Neural progenitor cell (in vitro differentiated cells): ENCODE results near the gene C6orf47. TPM values are rescaled to one million over a fixed set of nuclear protein-coding genes. Genes with fewer than 3 reads are reported as not detected.

Experiments used
- DNase-seq: peaks from one replicate; pipeline ENCODE4 v3.0.0-alpha.2; 2016; ENCODE audit warnings: low spot score
- H2AFZ ChIP-seq: fragments of 200-600 bp; sonication (generic); replicated peaks from 2 replicates; pipeline ENCODE4 v1.6.1; 2016; ENCODE audit warnings: antibody characterized with exemption
- H3F3A ChIP-seq: fragments of 200-600 bp; sonication (generic); 2 replicates; pipeline ENCODE4 v1.6.1; 2016; ENCODE audit warnings: antibody characterized with exemption, low read depth
- H3K27ac ChIP-seq: fragments of 200-600 bp; sonication (generic); 2 replicates; pipeline ENCODE4 v1.5.1; 2016; ENCODE audit warnings: mild to moderate bottlenecking
- H3K27me3 ChIP-seq: fragments of 200-600 bp; sonication (generic); 2 replicates; pipeline ENCODE4 v1.6.1; 2016; ENCODE audit warnings: mild to moderate bottlenecking, moderate library complexity
- H3K36me3 ChIP-seq: fragments of 200-600 bp; sonication (generic); 2 replicates; pipeline ENCODE4 v1.5.1; 2016
- H3K4me1 ChIP-seq: fragments of 200-600 bp; sonication (generic); 2 replicates; pipeline ENCODE4 v1.6.1; 2016; ENCODE audit warnings: mixed run types
- H3K4me2 ChIP-seq: fragments of 200-600 bp; sonication (generic); 2 replicates; pipeline ENCODE4 v1.6.1; 2016
- H3K4me3 ChIP-seq: fragments of 200-600 bp; sonication (generic); 2 replicates; pipeline ENCODE4 v1.5.1; 2016
- H3K79me2 ChIP-seq: fragments of 200-600 bp; sonication (generic); 2 replicates; pipeline ENCODE4 v1.6.1; 2016; ENCODE audit warnings: low read depth
- H3K9ac ChIP-seq: fragments of 200-600 bp; sonication (generic); 2 replicates; pipeline ENCODE4 v1.6.1; 2016
- H3K9me3 ChIP-seq: fragments of 200-600 bp; sonication (generic); 2 replicates; pipeline ENCODE4 v1.5.1; 2016; ENCODE audit warnings: low read depth
- H4K20me1 ChIP-seq: fragments of 200-600 bp; sonication (generic); 2 replicates; pipeline ENCODE4 v1.6.1; 2016; ENCODE audit warnings: low read depth
- H3K27ac Mint-ChIP-seq: 3 replicates; pipeline ENCODE4 v1.8.0; 2021; ENCODE audit warnings: mixed read lengths
- H3K27me3 Mint-ChIP-seq: 2 replicates; pipeline ENCODE4 v1.8.0; 2022; ENCODE audit warnings: low read depth, mild to moderate bottlenecking, inconsistent platforms, moderate library complexity, mixed read lengths; ENCODE audit not compliant: insufficient read depth
- H3K36me3 Mint-ChIP-seq: 3 replicates; pipeline ENCODE4 v1.8.0; 2021; ENCODE audit warnings: mixed read lengths
- H3K4me1 Mint-ChIP-seq: 3 replicates; pipeline ENCODE4 v1.8.0; 2021; ENCODE audit warnings: mixed read lengths
- H3K4me3 Mint-ChIP-seq: 3 replicates; pipeline ENCODE4 v1.8.0; 2021; ENCODE audit warnings: mild to moderate bottlenecking, moderate library complexity, mixed read lengths
- H3K9me3 Mint-ChIP-seq: 3 replicates; pipeline ENCODE4 v1.8.0; 2020; ENCODE audit warnings: mixed read lengths
- EZH2 ChIP-seq: fragments of 200-600 bp; sonication (generic); IDR thresholded peaks from 2 replicates; pipeline ENCODE4 v1.6.1; 2017; ENCODE audit warnings: antibody characterized with exemption, mild to moderate bottlenecking, moderate library complexity
- EZH2phosphoT487 ChIP-seq: fragments of 200-600 bp; sonication (generic); IDR thresholded peaks from 2 replicates; pipeline ENCODE4 v1.6.1; 2017; ENCODE audit warnings: antibody characterized with exemption
- total RNA-seq: library from RNA; depleted of rRNA; stranded (reverse); fragments of >200 nt; gene quantifications from 2 replicates; pipeline ENCODE4 v1.2.3, GENCODE V29; 2015; ENCODE audit warnings: low replicate concordance
- TF ChIP-seq, protein P1 (sequence below): fragments of 200-600 bp; sonication (generic); IDR thresholded peaks from 2 replicates; pipeline ENCODE4 v1.5.1; 2017; ENCODE audit warnings: antibody characterized with exemption, mild to moderate bottlenecking

The C6orf47 gene
- total RNA-seq, 1 donor from 2014 or later = 14.6 TPM

DNA sequence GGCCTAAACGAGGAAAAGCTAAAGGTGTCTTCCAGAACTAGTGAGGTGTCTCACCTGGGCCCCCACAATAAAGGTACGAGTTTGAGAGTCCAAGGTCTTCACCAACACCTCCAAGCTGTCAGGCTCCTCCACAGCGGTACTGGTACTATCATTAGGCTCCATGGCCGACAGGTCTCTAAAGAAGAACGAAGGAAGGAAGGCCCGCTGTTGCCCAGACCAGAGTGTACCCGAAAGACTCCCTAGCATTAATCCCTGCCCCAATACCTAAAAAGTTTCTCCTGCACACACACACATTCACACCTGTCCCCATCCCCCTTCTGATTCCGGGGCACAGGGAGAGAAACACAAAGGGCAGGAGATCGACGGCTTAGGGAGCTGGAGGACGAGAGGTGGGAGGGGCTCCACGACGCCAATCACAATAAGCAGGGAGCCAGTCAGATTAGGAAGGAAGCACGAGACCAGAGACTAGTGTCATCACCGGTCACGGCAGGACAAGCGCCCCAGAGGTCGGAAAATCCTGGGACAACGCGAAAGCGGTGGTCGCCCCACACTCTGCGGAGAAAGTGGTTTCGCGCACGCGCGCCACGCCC lies 8.9 kb downstream of the C6orf47 start:
- Mint-ChIP-seq H3K36me3 (peaks cover 37% of the 10 kb centered on the region), H3K27me3 (peaks cover 10% of the 10 kb centered on the region), H3K4me3 (peak overlapping the region; percentile 99), H3K27ac (peak overlapping the region; percentile 98), H3K9me3 (no peaks in the 10 kb centered on the region), H3K4me1 (peaks cover 33% of the 10 kb centered on the region)
- Histone ChIP-seq H2AFZ (peak overlapping the region; percentile 69), H3K79me2 (peaks cover 48% of the 10 kb centered on the region), H3K27ac (peak overlapping the region; percentile 98), H3K36me3 (peaks cover 5% of the 10 kb centered on the region), H3K9ac (peak overlapping the region; percentile 82), H3K9me3 (no peaks in the 10 kb centered on the region), H4K20me1 (peaks cover 18% of the 10 kb centered on the region), H3K4me3 (peak overlapping the region; percentile 85), H3K4me1 (peaks cover 11% of the 10 kb centered on the region), H3K4me2 (peak overlapping the region; percentile 88), H3K27me3 (no peaks in the 10 kb centered on the region), H3F3A (peaks cover 39% of the 10 kb centered on the region)
- TF ChIP-seq EZH2 (no peak), EZH2phosphoT487 (no peak)
- TF ChIP-seq, protein P1, sequence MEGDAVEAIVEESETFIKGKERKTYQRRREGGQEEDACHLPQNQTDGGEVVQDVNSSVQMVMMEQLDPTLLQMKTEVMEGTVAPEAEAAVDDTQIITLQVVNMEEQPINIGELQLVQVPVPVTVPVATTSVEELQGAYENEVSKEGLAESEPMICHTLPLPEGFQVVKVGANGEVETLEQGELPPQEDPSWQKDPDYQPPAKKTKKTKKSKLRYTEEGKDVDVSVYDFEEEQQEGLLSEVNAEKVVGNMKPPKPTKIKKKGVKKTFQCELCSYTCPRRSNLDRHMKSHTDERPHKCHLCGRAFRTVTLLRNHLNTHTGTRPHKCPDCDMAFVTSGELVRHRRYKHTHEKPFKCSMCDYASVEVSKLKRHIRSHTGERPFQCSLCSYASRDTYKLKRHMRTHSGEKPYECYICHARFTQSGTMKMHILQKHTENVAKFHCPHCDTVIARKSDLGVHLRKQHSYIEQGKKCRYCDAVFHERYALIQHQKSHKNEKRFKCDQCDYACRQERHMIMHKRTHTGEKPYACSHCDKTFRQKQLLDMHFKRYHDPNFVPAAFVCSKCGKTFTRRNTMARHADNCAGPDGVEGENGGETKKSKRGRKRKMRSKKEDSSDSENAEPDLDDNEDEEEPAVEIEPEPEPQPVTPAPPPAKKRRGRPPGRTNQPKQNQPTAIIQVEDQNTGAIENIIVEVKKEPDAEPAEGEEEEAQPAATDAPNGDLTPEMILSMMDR = no peak
- DNase-seq = peak; percentile 90

DNA sequence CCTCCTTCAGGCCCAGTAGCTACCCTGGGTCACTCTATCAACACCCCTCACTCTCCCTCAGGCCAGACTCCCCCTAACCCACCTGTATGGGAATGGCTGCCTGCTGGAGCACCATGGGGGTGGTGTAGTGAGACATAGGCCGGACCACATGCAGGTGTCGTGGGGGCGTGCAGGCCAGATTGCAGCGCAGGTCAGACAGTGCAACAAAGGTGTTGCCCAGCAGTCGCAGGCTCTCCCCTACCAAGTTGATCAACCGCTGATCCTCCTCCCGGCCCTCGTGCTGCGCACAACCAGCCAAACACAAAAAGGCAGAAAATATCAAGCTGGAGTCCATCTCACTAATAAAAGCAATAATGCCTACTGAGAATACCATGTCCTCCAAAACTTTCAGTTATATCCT lies 15.3 kb downstream of the C6orf47 start:
- peaks cover 10% of the 10 kb centered on the region for H3K4me1 Mint-ChIP-seq
- Histone ChIP-seq H3K36me3 (no peaks in the 10 kb centered on the region), H3F3A (peaks cover 2% of the 10 kb centered on the region), H2AFZ (no peak overlapping the region), H3K4me3 (no peak overlapping the region), H4K20me1 (peaks cover 22% of the 10 kb centered on the region), H3K9ac (no peak overlapping the region), H3K4me2 (no peak overlapping the region), H3K4me1 (no peaks in the 10 kb centered on the region), H3K27me3 (no peaks in the 10 kb centered on the region), H3K79me2 (peaks cover 17% of the 10 kb centered on the region), H3K9me3 (no peaks in the 10 kb centered on the region), H3K27ac (no peak overlapping the region)
- H3K27me3 Mint-ChIP-seq = no peaks in the 10 kb centered on the region
- H3K4me3 Mint-ChIP-seq = no peak overlapping the region
- peaks cover 50% of the 10 kb centered on the region for H3K36me3 Mint-ChIP-seq
- no peaks in the 10 kb centered on the region for H3K9me3 Mint-ChIP-seq
- H3K27ac Mint-ChIP-seq = no peak overlapping the region
- DNase-seq = no peak
- TF ChIP-seq EZH2 = no peak
- TF ChIP-seq EZH2phosphoT487 = no peak

DNA sequence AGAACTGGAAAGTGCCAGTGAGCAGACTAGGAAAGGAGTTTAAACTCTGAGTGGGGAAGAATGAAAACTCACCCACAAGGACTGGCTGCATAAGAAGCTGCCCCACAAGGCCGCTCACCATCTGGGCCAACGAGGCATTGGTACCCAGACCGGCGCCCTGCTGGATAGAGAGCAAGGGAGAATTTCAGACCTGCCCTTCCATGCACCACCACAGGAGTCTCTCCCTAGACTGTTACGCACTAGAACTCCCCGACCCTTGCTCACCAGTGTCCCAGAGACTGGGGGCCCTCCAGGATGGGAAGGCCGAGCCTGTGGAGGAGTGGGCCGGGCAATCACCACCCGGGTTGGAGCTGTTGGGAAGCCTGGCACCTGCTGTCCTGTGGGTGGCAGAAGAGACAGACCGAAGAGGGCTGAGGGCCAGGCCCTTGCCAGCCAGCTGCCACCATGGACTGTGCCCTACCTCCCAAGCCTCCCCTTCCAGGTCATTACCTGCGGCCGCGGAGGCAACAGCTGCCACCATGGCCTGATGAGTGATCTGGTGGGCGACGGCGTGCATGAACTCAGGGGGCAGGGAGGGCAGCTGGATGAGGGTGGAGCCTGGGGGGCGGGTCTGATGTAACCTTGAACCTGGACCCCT lies 16.6 kb downstream of the C6orf47 start:
- peaks cover 45% of the 10 kb centered on the region for H3K36me3 Mint-ChIP-seq
- H3K4me3 Mint-ChIP-seq = no peak overlapping the region
- H3K9me3 Mint-ChIP-seq = no peaks in the 10 kb centered on the region
- Histone ChIP-seq H3K9me3 (no peaks in the 10 kb centered on the region), H3K9ac (no peak overlapping the region), H3K27me3 (no peaks in the 10 kb centered on the region), H3K4me1 (no peaks in the 10 kb centered on the region), H3K4me2 (no peak overlapping the region), H3K4me3 (no peak overlapping the region), H3K27ac (no peak overlapping the region), H3K79me2 (peaks cover 3% of the 10 kb centered on the region), H4K20me1 (peaks cover 15% of the 10 kb centered on the region), H3F3A (peaks cover 15% of the 10 kb centered on the region), H2AFZ (no peak overlapping the region), H3K36me3 (no peaks in the 10 kb centered on the region)
- H3K27me3 Mint-ChIP-seq = no peaks in the 10 kb centered on the region
- TF ChIP-seq, protein P1 = no peak
- TF ChIP-seq EZH2phosphoT487 (no peak), EZH2 (no peak)
- no peak overlapping the region for H3K27ac Mint-ChIP-seq
- H3K4me1 Mint-ChIP-seq = peaks cover 3% of the 10 kb centered on the region
- no peak for DNase-seq
